ENCODE measurements around the gene HOXA3. TPM values are rescaled to one million over a fixed set of nuclear protein-coding genes. Genes with fewer than 3 reads are reported as not detected.

HOXA3 gene
- total and polyA plus RNA-seq, 10 donors: 0.51 to 6.1 (median 1.7) TPM

DNA sequence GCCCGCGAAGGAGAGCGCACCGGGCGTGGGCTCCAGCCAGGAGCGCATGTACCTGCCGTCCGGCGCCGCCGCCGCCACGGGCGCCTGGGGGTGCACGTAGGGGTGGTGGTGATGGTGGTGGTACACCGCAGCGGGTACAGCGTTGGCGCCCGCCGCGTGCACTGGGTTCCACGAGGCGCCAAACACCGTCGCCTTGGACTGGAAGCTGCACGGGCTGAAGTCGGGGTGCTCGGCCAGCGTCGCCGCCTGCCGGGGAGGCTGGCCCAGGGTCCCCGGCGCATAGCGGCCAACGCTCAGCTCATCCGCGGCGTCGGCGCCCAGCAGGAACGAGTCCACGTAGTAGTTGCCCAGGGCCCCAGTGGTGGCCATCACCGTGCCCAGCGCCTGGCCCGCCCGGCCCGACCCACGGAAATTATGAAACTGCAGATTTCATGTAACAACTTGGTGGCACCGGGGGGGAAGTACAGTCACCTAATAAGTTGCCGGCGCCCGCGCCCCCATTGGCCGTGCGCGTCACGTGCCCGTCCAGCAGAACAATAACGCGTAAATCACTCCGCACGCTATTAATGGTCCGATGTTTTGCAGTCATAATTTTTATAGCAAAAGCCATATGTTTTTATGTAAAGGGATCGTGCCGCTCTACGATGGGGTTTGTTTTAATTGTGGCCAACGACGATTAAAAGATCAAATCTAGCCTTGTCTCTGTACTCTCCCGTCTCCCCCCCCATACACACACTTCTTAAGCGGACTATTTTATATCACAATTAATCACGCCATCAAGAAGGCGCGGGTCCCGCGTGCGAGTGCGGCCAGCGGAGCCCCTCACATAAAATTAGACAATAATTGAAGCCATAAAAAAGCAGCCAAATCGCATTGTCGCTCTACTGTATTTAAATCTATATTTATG lies 13.0 kb upstream of the HOXA3 start, which contains the start of gene HOXA9:
Gene HOXA9 (minus strand): TSS at position 449 of the 907 bp plus-strand sequence. CDS start 80 bp downstream, at position 369.
- H3K36me3 ChIP-seq: no peaks in the 10 kb centered on the region
- WGBS, 5 donors: 3 to 13% (median 4%) methylated on average over 43 to 82 of the region's 82 CpGs
- H3K9me3 ChIP-seq: peaks cover 0 to 15% (median 0%) of the 10 kb centered on the region in 8 donors
- H3K4me1 ChIP-seq: peaks cover 20 to 90% (median 65%) of the 10 kb centered on the region in 6 donors
- DNase-seq: peak; percentile 87
- peak within 1 kb of the TSS in 4 of 8 donors; percentile 32 to 73 (median 51) for H3K27ac ChIP-seq
- intact Hi-C loops (cut with DNase I; ENCODE audit: low total_unique reads): loop anchor here (10.0 kb wide), 1 partner anchor 1301 kb away; no protein-coding TSS in a partner anchor
- TF ChIP-seq POLR2AphosphoS5 (IDR thresholded peaks at IDR 0.05): peak; percentile 34 to 78 (median 76)
- TF ChIP-seq POLR2A (IDR thresholded peaks at IDR 0.05): no peak
- H3K27me3 ChIP-seq (replicated peaks in 1 of 7): peaks cover 33 to 100% (median 93%) of the 10 kb centered on the region in 7 donors
- peak within 1 kb of the TSS; percentile 6 to 65 (median 40) for H3K4me3 ChIP-seq

DNA sequence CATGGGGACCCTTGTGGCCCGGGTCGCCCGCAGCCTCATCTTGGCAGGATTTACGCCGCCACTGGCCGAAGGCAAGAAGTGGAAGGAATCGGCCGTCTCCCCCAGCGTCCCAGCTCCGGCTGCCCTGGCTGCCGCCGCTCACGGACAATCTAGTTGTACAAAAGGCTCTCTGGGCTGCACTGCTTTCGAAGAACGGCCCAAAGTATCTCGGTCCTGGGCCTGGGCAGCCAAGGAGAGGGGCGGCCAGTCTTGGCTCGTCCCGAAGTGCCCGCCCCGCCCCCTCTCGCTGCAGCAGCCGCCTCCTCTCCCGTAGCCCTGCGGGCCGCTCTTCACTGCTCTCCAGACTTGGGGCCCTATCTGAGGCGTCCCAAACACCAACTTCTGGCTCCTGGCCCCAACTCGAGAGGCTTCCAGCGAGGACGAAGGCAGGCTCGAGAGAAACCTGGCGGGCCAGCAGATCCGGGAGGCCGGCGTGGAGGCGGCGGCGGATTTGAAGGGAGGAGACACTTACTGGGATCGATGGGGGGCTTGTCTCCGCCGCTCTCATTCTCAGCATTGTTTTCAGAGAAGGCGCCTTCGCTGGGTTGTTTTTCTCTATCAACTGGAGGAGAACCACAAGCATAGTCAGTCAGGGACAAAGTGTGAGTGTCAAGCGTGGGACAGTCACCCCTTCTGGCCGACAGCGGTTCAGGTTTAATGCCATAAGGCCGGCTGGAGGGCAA lies 12.1 kb upstream of the HOXA3 start:
- TF ChIP-seq POLR2A (IDR thresholded peaks at IDR 0.05): no peak
- TF ChIP-seq, protein P1, sequence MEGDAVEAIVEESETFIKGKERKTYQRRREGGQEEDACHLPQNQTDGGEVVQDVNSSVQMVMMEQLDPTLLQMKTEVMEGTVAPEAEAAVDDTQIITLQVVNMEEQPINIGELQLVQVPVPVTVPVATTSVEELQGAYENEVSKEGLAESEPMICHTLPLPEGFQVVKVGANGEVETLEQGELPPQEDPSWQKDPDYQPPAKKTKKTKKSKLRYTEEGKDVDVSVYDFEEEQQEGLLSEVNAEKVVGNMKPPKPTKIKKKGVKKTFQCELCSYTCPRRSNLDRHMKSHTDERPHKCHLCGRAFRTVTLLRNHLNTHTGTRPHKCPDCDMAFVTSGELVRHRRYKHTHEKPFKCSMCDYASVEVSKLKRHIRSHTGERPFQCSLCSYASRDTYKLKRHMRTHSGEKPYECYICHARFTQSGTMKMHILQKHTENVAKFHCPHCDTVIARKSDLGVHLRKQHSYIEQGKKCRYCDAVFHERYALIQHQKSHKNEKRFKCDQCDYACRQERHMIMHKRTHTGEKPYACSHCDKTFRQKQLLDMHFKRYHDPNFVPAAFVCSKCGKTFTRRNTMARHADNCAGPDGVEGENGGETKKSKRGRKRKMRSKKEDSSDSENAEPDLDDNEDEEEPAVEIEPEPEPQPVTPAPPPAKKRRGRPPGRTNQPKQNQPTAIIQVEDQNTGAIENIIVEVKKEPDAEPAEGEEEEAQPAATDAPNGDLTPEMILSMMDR (IDR thresholded peaks at IDR 0.05 in 8 of 11, conservative IDR thresholded peaks at IDR 0.05 in 3 of 11): peak in 1 of 11 experiments; percentile 10
- 4 to 13% (median 5%) methylated on average over 36 to 47 of the region's 47 CpGs for WGBS, 5 donors
- Histone ChIP-seq H3K9me3 (peaks cover 0 to 15% (median 0%) of the 10 kb centered on the region in 8 donors), H3K4me1 (peaks cover 20 to 90% (median 64%) of the 10 kb centered on the region in 6 donors), H3K36me3 (no peaks in the 10 kb centered on the region), H3K27ac (peak overlapping the region in 3 of 8 donors; percentile 46 to 73 (median 56)), H3K27me3 (replicated peaks in 1 of 7) (peaks cover 26 to 100% (median 93%) of the 10 kb centered on the region in 7 donors), H3K4me3 (peak overlapping the region; percentile 6 to 65 (median 40))
- peak; percentile 77 for DNase-seq
- intact Hi-C loops (cut with DNase I; ENCODE audit: low total_unique reads): loop anchor here (5.0 to 10.0 kb wide), 3 partner anchors 482 to 1300 kb away; no protein-coding TSS in a partner anchor

DNA sequence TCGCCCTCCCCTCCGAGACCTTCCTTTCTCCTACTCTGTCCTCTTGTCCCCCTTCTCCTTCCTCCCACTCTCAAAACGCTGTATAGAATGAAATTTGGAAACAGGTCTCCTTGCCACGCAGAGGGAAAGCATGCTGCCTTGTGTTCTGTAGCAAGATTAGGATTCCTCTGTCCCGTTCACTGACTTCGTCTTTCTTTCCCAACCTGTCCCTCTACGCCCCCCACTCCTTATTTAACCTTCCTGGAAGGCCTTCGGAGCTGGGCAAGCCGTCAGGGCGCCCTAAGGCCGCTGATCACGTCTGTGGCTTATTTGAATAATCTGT lies 11.6 kb upstream of the HOXA3 start:
- intact Hi-C loops (cut with DNase I; ENCODE audit: low total_unique reads): loop anchor here (5.0 to 10.0 kb wide), 3 partner anchors 482 to 1299 kb away; no protein-coding TSS in a partner anchor
- no peak overlapping the region for H3K27ac ChIP-seq
- H3K27me3 ChIP-seq (replicated peaks in 1 of 7): peaks cover 25 to 100% (median 93%) of the 10 kb centered on the region in 7 donors
- WGBS, 5 donors: 14 to 30% (median 24%) methylated on average over 12 of the region's 12 CpGs
- TF ChIP-seq, protein P1 (IDR thresholded peaks at IDR 0.05 in 8 of 11, conservative IDR thresholded peaks at IDR 0.05 in 3 of 11): peak in 1 of 11 experiments; percentile 7
- no peak for TF ChIP-seq POLR2A (IDR thresholded peaks at IDR 0.05)
- TF ChIP-seq POLR2AphosphoS5 (IDR thresholded peaks at IDR 0.05): no peak
- peak overlapping the region in 5 of 8 donors; percentile 32 to 65 (median 43) for H3K4me3 ChIP-seq
- no peaks in the 10 kb centered on the region for H3K36me3 ChIP-seq
- H3K9me3 ChIP-seq: peaks cover 0 to 15% (median 0%) of the 10 kb centered on the region in 8 donors
- peaks cover 20 to 90% (median 59%) of the 10 kb centered on the region in 6 donors for H3K4me1 ChIP-seq
- DNase-seq: no peak

DNA sequence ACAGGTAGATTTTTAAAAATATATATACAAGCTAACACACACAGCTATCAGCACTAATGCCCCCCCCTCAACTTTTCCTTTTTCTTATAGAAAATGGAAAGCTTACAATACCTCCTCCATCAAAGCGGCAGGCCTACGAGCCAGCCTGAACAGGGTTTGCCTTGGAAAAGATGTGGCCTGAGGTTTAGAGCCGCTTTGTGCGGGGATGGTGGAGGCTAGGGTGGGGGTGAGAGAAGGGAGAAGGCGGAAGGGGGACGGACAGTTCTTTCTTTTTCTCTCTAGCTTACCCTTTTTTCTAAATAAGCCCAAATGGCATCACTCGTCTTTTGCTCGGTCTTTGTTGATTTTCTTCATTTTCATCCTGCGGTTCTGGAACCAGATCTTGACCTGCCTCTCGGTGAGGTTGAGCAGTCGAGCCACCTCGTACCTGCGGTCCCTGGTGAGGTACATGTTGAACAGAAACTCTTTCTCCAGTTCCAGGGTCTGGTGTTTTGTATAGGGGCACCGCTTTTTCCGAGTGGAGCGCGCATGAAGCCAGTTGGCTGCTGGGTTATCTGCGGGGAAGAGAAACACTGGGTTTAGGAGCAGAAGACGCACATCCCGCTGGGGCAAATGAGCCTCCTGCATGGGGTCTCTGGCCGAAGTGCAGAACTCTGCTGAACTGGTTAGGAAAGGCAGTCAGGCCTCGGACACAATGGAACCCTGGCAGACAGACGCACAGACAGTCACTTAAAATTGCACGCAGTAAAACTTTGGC lies 11.1 kb upstream of the HOXA3 start:
- peak; percentile 52 for DNase-seq
- Histone ChIP-seq H3K36me3 (no peaks in the 10 kb centered on the region), H3K4me3 (peak overlapping the region in 3 of 8 donors; percentile 43 to 65 (median 50)), H3K9me3 (peaks cover 0 to 15% (median 0%) of the 10 kb centered on the region in 8 donors), H3K4me1 (peaks cover 20 to 90% (median 62%) of the 10 kb centered on the region in 6 donors), H3K27me3 (replicated peaks in 1 of 7) (peaks cover 23 to 100% (median 93%) of the 10 kb centered on the region in 7 donors), H3K27ac (no peak overlapping the region)
- TF ChIP-seq POLR2A (IDR thresholded peaks at IDR 0.05): no peak
- no peak for TF ChIP-seq POLR2AphosphoS5 (IDR thresholded peaks at IDR 0.05)
- TF ChIP-seq, protein P1 (IDR thresholded peaks at IDR 0.05 in 8 of 11, conservative IDR thresholded peaks at IDR 0.05 in 3 of 11): no peak
- intact Hi-C loops (cut with DNase I; ENCODE audit: low total_unique reads): loop anchor here (5.0 to 10.0 kb wide), 3 partner anchors 481 to 1299 kb away; no protein-coding TSS in a partner anchor
- WGBS, 5 donors: 24 to 55% (median 36%) methylated on average over 24 of the region's 24 CpGs

All from spleen (tissue), 11 donors.